ENCODE measurements around the gene CDC20. TPM values are rescaled to one million over a fixed set of nuclear protein-coding genes. Genes with fewer than 3 reads are reported as not detected.
A peak's percentile ranks its signal among the peaks of the same experiment; 100 is the strongest.

CDC20 gene
- total and polyA plus RNA-seq, 2 donors from 2014 or later: 2.7 to 3.9 TPM

DNA sequence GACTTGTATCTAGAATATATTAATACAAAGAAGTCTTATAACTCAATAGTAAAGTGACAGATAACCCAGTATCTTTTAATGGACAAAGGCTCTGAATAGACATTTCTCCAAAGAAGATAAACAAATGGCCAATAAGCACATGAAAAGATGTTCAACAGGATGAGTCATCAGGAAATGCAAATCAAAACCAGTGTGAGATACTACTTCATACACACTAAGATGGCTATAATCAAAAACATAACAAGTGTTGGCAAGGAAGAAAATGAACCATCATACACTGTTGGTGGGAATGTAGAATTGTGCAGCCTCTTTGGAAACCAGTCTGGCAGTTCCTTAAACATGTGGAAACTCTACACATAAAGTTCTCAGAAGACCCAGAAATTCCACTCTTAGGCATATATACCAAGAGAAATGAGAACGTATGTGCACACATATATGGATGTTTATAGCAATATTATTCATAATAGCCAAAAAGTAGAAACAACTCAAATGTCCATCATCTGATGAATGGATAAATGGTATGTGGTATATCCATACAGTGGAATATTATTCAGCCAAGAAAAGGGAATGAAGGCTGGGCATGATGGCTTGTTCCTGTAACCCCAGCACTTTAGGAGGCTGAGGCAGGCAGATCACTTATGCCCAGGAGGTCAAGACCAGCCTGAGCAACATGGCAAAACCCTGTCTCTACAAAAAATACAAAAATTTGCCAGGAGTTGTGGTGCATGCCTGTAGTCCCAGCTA is 31.1 kb upstream of the CDC20 start:
- intact Hi-C loops (cut with DNase I): no loop called here
- no peak for TF ChIP-seq CTCF (IDR thresholded peaks at IDR 0.05; ENCODE audit: borderline replicate concordance, extremely low read depth, insufficient read depth)
- Histone ChIP-seq H3K9me3 (ENCODE audit: control insufficient read depth in 2 of 3, insufficient read depth in 1 of 3, low read length in 3 of 3) (peaks cover 0 to 5% (median 0%) of the 10 kb centered on the region in 3 donors), H3K36me3 (ENCODE audit: control insufficient read depth in 2 of 3, insufficient read depth in 3 of 3, low read length in 3 of 3) (no peaks in the 10 kb centered on the region), H3K4me1 (ENCODE audit: control insufficient read depth in 2 of 3, insufficient read depth in 2 of 3, low read depth in 1 of 3, low read length in 3 of 3) (no peaks in the 10 kb centered on the region), H3K27ac (ENCODE audit: low read depth in 2 of 2, low read length in 2 of 2) (no peak overlapping the region), H3K27me3 (ENCODE audit: control insufficient read depth, insufficient read depth, low read length) (no peaks in the 10 kb centered on the region), H3K9ac (ENCODE audit: low read length in 3 of 3) (no peak overlapping the region), H3K4me3 (ENCODE audit: low read length in 3 of 3) (no peak overlapping the region)
- FAIRE-seq (no peak), DNase-seq (no peak)

DNA sequence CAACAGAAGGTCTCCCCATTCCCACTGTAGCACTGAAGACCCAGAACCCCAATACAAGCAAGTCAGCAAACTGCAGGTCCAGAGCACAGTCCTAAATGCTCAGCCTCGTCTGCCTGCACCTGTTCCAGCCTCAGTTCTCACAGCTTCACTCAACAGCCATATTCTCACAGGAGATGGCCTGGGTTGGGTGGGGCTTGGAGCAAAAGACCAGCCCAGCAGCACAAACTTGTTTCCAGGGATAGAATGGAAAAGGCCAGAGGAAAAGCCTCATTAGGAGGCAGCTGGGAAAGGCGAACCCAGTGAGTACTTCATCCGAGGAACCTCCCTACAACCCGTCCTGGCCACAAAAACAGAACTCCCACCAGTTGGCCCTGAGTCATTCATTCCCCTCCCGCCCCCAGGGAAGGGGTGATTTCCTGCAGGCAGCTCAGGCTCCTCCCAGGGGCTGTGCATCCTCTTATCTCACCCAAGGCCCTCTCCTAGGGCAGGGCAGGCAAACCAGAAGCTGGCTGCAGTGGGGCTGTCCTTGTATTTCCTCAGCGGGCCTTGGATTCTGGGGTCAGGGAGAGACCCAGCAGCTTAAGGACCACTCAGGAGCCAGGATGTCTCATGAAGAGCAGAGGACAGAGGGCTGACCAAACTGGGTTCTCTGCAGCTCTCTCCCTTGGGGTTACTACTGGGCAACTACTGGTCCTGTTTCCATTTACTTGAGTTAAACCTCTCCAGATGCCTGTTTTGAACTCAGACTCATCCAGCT is 28.6 kb upstream of the CDC20 start:
- H3K4me1 ChIP-seq (ENCODE audit: control insufficient read depth in 2 of 3, insufficient read depth in 2 of 3, low read depth in 1 of 3, low read length in 3 of 3): no peaks in the 10 kb centered on the region
- FAIRE-seq (no peak), DNase-seq (peak in 2 of 5 donors; percentile 51 to 82)
- no peak overlapping the region for H3K27ac ChIP-seq (ENCODE audit: low read depth in 2 of 2, low read length in 2 of 2)
- no peaks in the 10 kb centered on the region for H3K36me3 ChIP-seq (ENCODE audit: control insufficient read depth in 2 of 3, insufficient read depth in 3 of 3, low read length in 3 of 3)
- no peak overlapping the region for H3K4me3 ChIP-seq (ENCODE audit: low read length in 3 of 3)
- peaks cover 0 to 5% (median 0%) of the 10 kb centered on the region in 3 donors for H3K9me3 ChIP-seq (ENCODE audit: control insufficient read depth in 2 of 3, insufficient read depth in 1 of 3, low read length in 3 of 3)
- no peak overlapping the region for H3K9ac ChIP-seq (ENCODE audit: low read length in 3 of 3)
- no peak for TF ChIP-seq CTCF (IDR thresholded peaks at IDR 0.05; ENCODE audit: borderline replicate concordance, extremely low read depth, insufficient read depth)
- H3K27me3 ChIP-seq (ENCODE audit: control insufficient read depth, insufficient read depth, low read length): no peaks in the 10 kb centered on the region
- intact Hi-C loops (cut with DNase I): no loop called here

DNA sequence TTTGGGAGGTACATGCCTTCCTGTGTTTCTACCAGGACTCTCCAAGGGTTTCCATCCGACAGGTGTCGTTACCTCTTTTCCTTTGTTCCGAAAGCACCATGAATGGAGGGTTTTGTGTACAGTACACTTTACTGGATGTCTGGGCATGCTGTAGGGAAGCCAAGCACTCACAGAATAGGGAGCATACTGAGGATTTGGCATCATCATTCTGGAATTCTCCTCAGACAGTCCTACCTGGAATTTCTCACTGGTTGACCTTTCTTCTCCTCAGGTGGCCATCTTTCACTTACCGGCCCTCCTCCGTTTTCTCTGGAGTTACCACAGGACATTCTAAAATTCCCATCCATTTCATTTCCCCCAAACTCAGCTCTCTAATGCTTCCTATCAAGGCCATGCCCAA is 27.1 kb upstream of the CDC20 start:
- intact Hi-C loops (cut with DNase I): no loop called here
- Histone ChIP-seq H3K4me1 (ENCODE audit: control insufficient read depth in 2 of 3, insufficient read depth in 2 of 3, low read depth in 1 of 3, low read length in 3 of 3) (no peaks in the 10 kb centered on the region), H3K27ac (ENCODE audit: low read depth in 2 of 2, low read length in 2 of 2) (no peak overlapping the region), H3K9me3 (ENCODE audit: control insufficient read depth in 2 of 3, insufficient read depth in 1 of 3, low read length in 3 of 3) (no peaks in the 10 kb centered on the region), H3K27me3 (ENCODE audit: control insufficient read depth, insufficient read depth, low read length) (no peaks in the 10 kb centered on the region), H3K4me3 (ENCODE audit: low read length in 3 of 3) (no peak overlapping the region), H3K36me3 (ENCODE audit: control insufficient read depth in 2 of 3, insufficient read depth in 3 of 3, low read length in 3 of 3) (no peaks in the 10 kb centered on the region), H3K9ac (ENCODE audit: low read length in 3 of 3) (no peak overlapping the region)
- TF ChIP-seq CTCF (IDR thresholded peaks at IDR 0.05; ENCODE audit: borderline replicate concordance, extremely low read depth, insufficient read depth): no peak
- DNase-seq (no peak), FAIRE-seq (no peak)

All from kidney (tissue), 14 donors.